GM13976 (cell line): ENCODE measurements around the gene GJD3.

Experiments
- DNase-seq: peaks from one replicate; pipeline ENCODE4 v3.0.0; 2012; ENCODE audit warnings: low spot score
- in situ Hi-C: fragments of 300-500 bp; cut with MboI; formaldehyde crosslinking; loops from one replicate; pipeline ENCODE4 v1.12.0; 2022; ENCODE audit warnings: low sequenced_read_pairs, mixed read lengths, inconsistent platforms; ENCODE audit not compliant: unreplicated experiment
- TF ChIP-seq, protein P1 (sequence below): IDR thresholded peaks from 2 replicates; pipeline ENCODE4 v1.5.1; 2012; ENCODE audit warnings: borderline replicate concordance, mild to moderate bottlenecking; ENCODE audit not compliant: insufficient read depth; ENCODE audit errors: extremely low read depth, missing control alignments, control extremely low read depth

Gene GJD3

DNA sequence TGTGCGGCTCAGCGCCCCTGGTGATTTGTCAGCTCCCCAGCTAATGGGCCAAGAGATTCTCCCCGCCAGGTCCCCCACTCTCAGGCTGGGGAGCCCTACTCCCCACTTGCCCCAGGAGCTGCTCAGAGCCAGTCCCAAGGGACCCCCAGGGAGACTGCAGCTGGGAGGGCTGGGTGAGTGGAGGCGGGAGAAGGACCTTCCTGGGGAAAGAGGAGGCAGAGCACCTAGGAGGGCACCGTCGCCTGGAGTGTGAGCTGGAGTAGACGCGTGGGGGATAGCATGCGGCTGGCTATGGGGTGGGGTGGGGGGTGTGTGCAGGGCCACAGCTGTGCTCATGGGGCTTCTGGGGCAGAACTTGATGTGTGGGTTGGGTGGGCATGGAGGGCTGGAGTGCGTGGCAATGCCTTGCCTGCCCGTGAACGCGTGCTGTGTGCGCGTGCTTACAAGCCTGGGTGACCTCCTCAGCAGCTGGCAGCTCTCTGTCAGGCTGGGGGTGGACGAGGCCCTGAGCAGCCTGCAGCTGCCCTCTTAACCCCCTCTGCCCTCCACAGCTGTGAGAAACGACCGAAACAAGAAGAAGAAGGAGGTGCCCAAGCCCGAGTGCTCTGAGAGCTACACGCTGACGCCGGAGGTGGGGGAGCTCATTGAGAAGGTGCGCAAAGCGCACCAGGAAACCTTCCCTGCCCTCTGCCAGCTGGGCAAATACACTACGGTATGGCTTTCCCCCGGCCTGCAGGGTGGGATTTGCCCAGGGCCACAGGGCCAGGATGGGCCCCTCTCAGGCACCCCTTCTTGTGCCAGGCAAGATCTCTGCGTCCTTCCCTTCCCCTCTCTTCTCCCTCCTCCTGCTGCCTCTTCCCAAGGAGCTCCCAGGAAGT is 12.9 kb downstream of the GJD3 start:
- in situ Hi-C loops, result loop anchor here (5.0 kb wide), 1 partner anchor 49 kb away; no protein-coding TSS in a partner anchor
- TF ChIP-seq, protein P1, sequence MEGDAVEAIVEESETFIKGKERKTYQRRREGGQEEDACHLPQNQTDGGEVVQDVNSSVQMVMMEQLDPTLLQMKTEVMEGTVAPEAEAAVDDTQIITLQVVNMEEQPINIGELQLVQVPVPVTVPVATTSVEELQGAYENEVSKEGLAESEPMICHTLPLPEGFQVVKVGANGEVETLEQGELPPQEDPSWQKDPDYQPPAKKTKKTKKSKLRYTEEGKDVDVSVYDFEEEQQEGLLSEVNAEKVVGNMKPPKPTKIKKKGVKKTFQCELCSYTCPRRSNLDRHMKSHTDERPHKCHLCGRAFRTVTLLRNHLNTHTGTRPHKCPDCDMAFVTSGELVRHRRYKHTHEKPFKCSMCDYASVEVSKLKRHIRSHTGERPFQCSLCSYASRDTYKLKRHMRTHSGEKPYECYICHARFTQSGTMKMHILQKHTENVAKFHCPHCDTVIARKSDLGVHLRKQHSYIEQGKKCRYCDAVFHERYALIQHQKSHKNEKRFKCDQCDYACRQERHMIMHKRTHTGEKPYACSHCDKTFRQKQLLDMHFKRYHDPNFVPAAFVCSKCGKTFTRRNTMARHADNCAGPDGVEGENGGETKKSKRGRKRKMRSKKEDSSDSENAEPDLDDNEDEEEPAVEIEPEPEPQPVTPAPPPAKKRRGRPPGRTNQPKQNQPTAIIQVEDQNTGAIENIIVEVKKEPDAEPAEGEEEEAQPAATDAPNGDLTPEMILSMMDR, result no peak
- DNase-seq, result no peak

DNA sequence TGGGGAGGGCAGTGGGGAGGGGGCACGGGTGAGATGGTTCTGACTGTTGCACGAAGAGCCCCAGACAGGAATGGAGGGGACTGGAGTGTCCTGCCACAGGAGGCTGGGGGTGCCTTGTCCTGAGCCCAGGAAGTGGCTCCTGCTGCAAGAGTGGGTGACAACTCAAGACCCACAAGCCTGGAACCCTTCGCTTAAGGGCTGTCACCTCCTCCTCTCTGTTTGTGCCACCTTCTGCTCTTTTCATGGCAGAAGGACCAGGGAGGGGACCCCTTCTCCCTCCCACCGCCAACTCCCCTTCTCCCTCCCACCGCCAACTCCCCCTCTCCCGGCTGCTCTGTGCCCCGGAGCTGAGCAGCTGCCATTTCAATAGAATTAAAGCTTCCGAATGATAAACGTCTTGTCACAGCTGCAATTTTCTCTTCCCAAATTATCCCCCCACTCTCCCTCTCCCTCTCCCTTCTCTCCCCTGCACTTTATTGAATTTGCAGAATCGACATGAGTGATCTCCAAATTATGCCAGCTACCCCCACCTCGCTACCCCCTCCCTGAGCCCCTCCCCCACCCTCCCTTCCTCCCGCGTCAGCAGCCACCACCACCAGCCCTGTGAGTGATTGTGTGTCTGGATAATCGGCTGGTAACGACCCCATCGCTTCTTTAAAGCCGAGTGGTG is 13.7 kb downstream of the GJD3 start:
- no peak for DNase-seq
- TF ChIP-seq, protein P1, result no peak
- in situ Hi-C loops, result loop anchor here (5.0 kb wide), 1 partner anchor 49 kb away; no protein-coding TSS in a partner anchor

DNA sequence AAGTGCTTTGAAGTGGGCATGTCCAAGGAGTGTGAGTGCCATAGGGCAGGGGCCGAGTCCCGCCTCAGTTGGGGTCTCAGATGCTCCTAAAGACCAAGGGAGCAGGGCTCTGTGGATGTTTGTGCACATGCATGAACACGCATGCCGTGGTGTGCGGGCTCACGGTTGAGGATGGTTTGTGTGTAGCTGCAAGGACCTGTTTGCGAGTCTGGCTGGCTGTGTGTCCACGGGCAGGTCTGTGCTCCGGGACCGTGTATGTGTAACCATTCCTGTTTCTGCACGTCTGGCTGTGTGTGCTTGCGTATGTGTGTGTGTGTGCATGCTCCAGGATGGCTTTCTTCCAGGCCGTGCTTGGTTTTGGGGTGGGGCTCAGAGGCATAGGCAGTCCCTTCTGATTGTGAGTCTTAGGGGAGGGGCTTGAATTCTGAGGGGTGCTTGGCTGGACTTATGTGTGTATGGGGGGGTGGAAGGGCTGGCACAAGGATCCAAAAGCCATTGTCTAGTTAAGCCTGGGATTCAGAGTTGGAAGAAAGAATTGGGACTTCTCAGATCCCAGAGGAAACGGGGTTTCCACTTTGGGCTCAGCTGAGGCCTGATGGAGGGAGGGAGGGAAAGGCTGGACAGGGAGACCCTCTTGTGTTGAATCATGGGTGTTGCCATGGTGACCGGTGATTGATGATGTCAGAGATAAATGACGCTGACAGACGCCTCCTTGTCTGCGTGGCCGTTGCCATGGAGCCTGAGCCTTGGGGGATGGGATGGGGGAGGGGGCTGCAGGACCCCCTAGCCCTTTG is 14.4 kb downstream of the GJD3 start:
- in situ Hi-C loops, result loop anchor here (5.0 kb wide), 1 partner anchor 48 kb away; no protein-coding TSS in a partner anchor
- DNase-seq, result no peak
- TF ChIP-seq, protein P1, result no peak

DNA sequence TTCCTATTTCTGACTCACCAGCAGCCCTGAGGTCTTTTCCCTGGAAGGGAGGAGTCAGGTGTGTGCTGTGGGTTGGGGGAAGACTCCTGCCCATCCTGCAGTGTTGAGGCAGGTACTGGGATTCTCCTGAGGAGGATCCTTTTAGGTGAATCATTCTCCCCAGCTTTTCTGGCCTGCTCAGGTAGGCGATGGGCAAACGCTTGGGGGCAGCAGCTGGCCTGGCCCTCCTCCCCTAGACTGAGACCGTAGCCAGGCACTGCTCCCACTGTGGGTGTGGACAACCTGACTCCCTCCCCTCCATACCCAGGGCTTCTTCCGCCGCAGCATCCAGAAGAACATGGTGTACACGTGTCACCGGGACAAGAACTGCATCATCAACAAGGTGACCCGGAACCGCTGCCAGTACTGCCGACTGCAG is 15.1 kb downstream of the GJD3 start:
- no peak for DNase-seq
- TF ChIP-seq, protein P1, result no peak
- in situ Hi-C loops, result no loop called here

DNA sequence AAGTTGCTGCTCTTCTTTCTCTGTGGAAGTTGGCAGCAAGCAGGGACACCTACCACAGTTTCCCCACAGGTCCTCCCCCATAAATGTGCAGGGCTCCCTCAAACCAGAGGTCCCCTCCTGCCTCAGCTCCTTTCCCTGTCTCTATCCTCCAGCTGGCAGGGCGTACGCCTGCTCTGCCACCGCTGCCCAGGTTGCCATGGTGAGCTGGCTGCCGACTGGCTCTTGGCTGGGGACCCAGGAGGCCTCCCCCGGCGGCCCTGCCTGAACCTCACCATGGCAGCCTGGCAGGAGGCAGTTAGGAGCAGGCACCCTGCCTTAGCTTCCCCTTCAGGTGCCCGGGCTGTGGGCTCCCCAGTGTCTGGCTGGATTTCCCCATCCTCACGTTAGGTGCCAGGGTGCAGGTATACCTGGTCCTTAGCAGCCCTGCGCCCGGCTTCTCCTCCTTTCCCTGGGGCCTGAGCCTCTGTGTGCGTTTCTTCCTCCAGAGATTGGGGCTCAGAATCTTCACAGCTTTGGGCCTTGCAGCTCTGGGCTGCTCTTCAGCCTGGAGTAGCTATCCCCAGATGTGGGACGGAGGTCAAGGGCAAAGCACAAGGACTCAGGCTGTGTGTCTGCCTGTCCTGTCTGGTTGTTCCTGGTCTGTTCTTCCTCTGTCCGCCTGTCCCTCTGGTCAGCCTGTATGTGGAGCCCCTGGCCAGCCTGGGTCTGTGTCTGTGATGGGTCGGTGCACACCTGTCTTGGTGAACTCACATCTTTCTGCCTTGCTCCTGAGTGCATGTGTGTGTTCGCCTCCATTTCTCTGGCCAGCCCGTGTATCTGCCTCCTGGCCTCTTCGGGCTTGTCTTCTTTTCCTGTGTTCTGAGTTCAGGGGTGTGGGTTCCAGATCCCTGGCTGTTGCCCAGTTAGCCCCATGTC is 15.7 kb downstream of the GJD3 start:
- DNase-seq, result no peak
- in situ Hi-C loops, result no loop called here
- TF ChIP-seq, protein P1, result no peak

DNA sequence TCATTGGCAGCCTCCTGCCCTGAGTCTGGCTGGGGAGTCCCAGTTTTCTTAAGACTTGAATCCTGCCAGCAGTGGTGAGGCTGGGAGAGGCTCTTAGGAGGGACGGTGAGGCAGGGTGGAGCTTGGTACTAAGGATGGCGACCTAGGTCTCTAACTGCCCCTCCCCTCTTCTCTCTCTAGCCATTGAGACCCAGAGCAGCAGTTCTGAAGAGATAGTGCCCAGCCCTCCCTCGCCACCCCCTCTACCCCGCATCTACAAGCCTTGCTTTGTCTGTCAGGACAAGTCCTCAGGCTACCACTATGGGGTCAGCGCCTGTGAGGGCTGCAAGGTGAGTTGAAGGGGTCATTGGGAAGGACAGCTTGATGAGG is 16.4 kb downstream of the GJD3 start:
- in situ Hi-C loops, result no loop called here
- DNase-seq, result no peak
- TF ChIP-seq, protein P1, result no peak
